ENCODE data around the gene GOLM1. TPM values are rescaled to one million over a fixed set of nuclear protein-coding genes. Genes with fewer than 3 reads are reported as not detected.

Gene GOLM1
- total RNA-seq, 1 experiment from 2014 or later = 155 TPM

DNA sequence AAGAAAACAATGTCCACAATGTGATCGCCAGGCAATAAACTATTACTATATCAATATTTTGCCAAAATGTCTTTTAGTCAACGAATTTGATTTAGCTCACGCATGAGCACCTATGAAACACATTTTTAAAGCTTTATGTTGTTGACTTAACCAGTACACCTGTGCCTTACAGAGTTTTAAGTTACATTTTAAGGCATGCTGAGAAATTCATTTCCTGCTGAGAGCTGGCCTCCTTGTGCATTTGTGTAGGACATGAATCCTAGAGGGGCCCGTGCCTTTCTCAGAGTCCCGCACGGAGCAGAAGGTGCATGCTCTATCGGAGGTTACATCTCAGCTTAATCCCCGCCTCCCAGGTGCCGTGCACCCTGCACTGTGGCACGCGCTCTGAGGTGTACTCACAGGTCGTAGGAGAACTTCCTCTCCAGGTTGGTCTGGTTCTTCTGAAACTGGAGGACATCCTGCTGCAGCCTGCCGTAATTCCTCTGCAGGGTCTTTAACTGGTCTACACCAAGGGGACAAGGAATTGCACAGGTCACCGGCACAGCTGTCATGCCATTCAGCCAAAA lies 53.2 kb downstream of the GOLM1 start:
- no peak for DNase-seq (ENCODE audit: low spot score)

DNA sequence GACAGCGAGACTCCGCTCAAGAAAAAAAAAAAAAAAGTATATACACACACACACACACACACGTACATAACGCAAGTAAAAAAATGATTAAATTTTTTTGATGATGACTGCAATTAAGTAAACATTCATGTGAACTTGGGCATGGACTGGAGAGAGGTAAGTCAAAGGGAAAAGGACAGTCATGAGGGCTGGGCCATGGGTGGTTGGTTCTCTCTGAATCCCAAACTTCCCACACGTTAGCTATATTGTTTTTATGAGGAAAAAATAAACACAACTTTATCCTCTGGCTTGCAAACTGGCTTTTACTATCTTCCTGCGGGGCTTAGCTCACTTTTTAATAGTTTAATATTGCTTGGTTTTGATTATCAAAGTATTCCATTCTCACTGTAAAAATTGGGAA lies 53.7 kb downstream of the GOLM1 start:
- DNase-seq (ENCODE audit: low spot score) = no peak

DNA sequence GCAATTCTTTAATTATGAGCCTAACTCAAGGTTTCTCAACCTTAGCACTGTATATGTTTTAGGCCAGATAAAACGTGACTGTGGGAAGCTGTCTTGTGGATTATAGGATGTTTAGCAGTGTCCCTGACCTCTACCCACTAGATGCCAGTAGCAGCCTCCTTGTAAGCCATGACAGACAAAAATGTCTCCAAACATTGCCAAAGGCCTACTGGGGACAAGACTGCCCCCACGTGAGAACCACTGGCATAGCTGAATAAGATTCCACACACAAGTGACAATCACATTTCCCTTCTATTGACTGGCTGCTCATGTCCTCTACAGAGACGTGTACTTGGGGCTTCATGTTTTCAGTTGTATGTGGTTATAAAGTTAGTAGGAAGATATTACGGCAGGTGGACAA lies 55.4 kb downstream of the GOLM1 start:
- no peak for DNase-seq (ENCODE audit: low spot score)

DNA sequence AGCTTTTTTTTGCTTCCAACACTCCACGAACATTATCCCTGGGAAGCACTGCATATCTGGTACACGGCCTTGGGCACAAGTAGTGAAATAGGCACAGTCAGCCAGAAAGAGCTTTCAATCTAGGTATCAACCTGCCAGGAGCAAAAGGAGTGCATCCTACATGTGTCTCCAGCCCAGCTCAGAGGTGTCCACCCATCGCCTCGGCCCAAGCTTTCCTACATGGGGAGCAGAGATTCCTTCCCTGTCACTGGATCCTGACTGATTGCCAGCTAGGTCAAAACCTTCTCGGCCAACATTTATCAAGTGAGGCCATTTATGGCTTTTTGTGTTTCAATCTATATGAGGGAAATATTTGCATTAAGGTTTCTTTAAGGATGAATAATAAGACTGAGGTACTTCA lies 55.8 kb downstream of the GOLM1 start:
- no peak for DNase-seq (ENCODE audit: low spot score)

DNA sequence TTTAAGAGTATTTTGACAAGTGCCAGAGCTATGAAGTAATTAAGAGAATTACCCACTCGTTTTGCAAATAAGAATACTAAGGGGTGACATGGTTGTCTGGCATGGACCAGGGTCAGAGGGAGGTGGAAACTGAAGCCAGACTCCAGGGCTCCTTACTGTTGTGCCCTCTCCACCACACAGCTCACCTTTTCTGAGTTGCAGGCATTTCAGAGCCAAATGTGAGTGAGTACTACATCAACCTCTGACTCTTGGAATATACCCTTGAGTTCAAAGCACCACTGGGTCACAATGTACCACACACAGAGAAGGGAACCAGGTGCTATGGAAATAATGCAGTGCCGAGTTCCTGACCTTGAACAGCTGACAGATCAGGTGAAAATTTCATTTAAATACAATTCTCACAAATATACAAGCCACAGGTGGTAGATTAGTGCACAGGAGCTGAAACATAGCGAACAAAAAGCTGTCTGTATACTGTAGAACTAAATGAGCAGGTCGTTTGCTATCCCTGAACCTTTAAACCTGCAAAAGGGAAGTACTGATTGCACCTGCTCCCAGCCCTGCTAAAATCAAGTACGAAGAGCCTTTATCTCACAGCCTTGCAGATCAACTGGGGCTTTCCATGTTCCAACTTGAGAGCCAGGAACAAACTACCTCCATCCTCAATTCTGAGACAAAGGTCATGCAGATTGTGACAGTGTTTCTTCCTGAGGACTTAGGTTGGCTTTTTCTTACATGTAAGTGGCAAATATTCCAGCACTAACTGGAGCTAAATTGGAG lies 57.0 kb downstream of the GOLM1 start:
- DNase-seq (ENCODE audit: low spot score) = no peak

DNA sequence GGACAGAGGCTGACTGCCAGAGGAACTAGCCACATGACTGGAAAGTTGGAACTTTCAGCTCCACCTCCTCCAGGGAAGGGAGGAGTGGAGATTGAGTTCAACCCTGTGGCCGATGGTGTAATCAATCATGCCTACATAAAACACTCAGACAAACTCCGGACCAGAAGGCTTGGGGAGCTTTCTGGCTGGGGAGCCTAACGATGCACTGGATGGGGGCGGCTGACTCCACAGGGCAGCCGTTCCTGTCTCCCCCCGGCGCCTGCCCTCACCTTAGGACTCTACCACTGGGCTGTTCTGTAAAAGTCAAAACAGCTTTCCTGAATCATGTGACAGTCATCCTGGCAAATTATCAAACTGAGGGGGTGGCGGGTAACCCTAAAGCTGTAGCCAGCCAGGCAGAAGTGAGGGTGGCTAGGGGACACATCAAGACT lies 58.0 kb downstream of the GOLM1 start:
- no peak for DNase-seq (ENCODE audit: low spot score)

DNA sequence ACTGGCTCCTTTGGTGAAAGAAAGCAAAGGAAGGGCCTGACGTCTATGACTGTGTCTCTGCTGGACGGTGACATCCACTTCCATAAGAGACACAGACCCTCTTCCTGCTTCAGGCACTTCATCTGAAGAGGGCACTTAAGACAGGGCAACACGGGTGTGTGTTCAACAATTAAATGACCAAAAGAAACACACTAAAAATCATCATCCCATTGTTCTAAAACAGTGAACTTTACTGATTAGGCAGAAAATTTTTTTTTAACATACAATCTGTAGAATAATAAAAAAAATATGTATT lies 58.5 kb downstream of the GOLM1 start:
- DNase-seq (ENCODE audit: low spot score) = no peak

DNA sequence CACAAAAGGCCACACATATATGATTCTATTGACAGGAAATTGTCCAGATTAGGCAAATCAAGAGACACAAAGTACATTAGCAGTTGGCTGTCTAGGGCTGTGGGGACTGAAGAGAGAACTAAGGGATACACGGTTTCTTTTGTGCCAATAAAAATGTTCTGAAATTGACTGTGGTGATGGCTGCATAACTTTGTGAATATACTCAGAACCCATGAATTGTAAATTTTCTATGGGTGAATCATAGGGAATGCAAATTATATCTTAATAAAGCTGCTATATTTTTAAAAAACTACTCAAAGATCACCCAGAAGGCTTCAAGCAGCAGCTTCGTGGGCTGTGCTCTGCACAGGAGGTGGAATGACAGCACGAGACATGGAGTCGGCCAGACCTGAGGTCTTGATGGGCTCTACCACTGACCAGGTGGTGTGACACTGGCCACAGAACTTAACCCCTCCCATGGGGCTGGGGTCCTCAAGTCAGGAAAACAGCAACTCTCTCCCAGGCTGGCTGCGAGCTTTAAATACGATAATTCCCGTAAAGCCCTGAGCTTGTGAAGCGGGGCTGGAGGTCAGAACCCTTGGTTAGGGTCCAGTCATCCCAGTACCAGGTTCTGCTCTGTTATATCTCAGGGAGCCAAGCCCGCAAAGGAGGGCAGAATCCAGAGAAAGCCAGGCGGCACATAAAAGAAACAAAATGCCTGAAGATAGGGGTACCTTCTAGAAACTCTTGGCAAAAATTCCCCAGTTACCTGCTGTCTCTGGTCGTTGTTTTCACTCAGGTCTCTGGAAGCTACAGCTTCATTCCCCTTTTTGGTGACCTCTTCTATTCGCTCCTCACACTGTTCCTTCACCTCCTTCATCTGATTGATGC lies 59.1 kb downstream of the GOLM1 start:
- no peak for DNase-seq (ENCODE audit: low spot score)

DNA sequence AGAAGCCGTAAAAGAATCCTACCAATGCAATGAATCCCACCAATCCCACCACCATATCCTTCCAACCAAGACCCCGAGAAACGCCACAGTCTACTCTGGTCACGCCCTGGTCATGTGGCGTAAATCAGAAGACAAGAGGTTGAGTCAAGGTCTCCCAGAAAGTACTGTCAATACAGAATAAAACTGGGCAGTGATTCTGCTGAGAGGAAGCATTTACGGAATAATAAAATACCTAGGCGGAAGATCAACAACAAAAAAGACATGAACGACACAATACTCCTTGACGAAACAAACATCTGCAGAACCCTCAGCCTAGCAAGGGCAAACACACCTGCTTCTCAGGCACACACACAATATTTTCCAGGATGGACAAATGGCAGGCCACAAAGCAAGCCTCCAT lies 62.8 kb downstream of the GOLM1 start:
- DNase-seq (ENCODE audit: low spot score) = no peak

DNA sequence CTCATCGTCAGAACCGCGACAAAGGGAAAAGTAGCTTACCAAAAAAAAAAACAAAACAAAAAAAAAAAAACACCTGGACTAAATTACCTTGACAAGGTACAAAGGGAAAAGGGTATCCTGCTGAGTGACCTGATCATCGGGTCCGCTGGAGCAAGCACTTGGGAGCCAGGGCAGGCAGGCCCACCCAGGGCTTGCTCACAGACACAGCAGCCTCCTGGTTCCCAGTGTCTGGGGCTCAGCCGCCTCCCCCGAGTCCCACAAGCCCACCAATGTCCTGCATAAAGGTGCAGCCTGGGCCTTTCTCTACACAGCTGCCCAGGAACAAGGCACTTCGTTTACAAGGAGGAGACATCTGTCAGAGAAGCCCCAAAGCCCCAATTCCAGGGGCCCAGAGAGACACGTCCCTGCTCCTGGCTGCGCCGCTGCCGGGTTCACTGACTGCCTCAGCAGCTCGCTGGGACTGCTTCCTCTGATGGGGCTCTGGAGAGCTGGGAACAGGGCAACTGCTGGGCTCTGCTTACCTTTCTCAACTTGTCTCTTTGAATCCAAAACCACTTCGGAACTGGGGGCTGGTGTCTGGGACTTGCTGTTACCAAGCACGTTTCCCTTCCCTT lies 63.4 kb downstream of the GOLM1 start:
- no peak for DNase-seq (ENCODE audit: low spot score)

DNA sequence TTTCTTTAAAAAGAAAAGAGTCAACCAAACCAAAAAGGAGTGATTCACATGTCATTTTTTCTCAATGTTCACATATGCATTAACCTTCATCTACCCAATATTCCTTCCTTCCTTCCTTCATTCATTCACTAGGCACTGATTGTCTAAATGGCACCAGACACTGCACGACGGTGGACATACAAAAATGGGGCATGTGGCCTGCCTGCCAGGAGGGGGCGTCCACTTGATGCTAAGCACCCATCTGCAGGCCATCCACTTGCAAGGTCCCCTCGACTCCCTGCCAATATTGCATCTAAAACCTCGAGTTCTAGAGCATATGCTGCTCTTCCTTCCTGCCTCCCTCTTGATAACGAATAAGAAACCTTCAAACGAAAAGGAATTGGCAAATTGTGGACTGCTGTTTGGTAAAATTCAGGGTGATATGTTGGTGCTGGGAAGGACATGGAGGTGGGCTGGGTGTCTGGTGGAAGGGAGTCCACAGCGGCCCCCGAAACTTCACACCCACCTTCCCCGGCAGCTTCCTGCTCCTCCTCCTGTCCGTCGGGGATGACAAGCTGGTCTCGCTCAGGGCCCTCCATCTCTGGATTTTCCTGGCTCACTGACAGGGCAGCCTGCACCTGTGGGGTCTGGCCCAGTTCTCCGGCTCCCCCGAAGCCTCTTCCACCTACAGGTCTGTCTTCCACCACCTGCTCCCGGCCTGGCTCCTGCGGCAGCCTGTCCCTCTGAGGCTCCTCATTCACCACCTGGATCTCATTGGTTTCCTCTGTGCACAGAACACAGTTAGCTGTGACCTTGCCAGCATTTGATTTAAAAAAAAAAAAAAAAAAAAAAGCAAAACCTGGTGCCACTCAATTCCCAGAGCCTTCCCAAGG lies 64.3 kb downstream of the GOLM1 start:
- peak; percentile 49 for DNase-seq (ENCODE audit: low spot score)

DNA sequence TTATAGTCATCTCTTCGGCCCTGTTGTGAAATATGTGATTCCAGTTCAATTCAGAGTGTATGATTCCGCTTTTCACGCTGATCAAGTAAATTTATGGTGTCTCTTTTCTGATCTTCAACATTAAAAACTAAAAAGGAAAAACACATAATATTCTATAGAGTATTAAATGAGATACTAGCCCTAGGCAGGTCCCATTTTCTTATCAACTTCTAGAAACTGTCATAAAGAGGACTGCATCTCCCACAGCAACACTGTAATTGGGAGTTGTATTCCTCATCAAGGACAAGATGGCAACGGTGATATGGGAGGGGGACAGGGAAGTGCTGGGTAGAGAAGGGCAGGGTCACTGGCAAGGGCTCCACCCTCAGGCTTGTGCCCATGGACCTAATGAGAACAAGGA lies 71.6 kb downstream of the GOLM1 start:
- DNase-seq (ENCODE audit: low spot score) = no peak

DNA sequence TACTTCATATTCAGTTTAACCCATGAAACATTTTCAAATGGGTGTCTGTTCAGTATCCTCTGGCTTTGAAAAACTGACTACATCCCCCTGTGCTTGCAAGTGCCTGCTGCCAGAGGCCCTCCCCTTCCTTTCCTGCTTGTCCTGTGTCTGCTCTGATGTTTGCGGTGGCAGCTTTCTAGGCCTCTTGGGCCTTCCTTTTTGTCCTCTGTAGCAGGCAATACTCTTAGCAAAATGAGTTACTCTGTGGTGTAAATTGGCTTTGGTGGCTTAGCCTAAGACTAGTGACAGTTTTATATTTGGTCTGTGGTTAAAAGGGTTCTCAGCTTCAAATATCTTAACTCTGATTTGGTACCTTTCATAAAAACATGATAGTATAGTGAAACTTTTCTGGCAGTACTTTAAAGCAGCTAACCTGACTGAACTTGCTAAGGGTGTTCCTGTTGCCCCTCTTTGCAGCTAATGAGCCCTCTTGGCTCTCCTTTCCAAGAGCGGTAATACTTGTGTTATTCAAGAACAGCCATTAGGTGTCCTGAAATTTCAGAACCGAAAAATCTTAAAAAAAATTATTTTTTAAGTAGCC lies 76.6 kb downstream of the GOLM1 start:
- no peak for DNase-seq (ENCODE audit: low spot score)

DNA sequence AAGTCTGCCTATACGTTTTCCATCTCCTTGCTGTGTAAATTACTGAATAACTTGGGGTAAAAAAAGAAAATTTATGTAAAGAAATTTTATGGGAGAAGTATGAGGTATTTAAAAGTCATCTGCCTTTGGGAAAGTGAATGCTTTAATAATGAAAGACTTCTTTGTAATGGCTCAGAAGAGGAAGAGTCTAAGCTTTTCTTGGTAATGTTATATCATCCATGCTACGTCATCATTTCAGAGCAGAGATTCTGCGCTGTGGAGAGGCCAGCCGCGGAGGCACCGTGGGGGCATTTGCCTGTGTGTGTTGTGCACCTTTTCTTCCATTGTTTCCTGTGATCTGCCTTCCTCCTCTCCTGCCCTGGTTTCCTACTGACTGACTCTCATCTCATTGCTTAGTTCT lies 78.2 kb downstream of the GOLM1 start:
- DNase-seq (ENCODE audit: low spot score) = no peak

DNA sequence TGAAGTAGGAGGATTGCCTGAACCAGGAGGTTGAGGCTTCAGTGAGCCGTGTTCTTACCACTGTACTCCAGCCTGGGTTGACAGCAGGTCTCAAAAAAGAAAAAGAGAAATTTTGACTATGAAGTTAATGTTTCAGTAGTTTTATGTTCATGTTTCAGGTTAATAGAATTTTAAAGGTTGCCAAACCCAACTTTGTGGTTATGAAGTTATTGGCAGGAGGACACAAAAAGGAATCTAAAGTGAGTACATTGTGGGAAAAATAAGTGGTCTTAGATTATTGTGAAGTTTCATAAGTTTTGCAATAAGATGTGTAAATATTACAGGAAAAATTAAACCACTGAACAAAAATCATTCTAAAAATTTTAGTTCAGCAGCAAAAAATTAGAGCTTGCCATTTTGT lies 78.6 kb downstream of the GOLM1 start:
- no peak for DNase-seq (ENCODE audit: low spot score)

DNA sequence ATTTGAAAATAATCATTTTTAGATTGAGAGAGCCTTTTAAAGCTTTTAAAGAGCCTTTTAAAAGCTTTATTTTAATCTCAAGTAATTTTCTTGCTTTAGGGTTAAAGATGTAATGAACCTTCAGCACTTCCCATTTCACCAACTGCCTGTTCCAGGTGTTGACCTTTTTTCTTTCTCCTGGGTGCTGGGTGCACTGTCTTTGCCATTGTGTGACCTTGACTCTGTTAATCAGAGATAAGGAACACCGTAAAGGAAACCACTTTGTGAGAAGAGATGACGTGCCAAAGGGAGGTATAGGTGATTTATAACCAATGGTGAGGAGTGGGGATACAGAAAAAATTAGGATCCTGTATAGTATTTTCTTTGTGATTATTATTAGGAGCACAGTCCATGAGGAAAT lies 90.2 kb downstream of the GOLM1 start:
- no peak for DNase-seq (ENCODE audit: low spot score)

DNA sequence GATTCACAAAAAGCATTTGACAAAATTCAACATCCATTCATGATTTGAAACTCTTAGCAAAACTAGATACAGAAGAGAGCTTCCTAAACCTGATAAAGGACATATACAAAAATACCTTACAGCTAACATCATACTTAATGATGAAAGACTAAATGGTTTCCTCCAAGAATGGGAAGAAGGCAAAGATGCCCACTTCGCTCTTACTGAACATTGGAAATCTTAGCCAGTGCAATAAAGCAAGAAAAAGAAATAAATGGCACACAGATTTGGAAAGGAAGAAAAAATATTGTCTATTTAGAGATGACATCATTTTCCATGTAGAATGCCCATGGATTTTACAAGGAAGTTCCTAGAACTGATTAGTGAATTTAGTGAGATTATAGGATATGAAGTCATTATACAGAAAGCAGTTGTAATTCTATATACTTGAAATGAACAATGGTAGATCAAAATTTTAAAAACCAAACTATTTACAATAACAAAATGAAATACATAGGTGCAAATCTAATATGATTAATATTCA lies 94.0 kb downstream of the GOLM1 start:
- no peak for DNase-seq (ENCODE audit: low spot score)

DNA sequence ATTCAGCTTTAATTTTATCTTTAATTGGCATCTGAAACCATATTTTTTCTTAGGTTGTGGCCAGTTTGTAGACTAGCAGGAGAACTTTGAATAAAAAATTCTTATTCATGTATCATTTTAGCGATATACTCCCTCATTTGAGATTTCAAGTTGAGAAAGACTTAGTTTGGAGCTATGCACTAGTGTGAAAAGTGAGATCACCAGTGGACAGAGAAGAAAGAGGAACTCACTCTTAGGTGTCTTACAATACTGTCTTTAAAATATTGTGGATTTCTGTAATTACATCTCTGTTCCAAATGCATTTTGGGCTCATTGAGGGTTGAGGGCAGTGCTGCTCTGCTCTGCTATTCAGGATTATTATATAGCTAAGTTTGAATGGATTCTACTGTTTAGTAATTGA lies 103.8 kb downstream of the GOLM1 start:
- no peak for DNase-seq (ENCODE audit: low spot score)

DNA sequence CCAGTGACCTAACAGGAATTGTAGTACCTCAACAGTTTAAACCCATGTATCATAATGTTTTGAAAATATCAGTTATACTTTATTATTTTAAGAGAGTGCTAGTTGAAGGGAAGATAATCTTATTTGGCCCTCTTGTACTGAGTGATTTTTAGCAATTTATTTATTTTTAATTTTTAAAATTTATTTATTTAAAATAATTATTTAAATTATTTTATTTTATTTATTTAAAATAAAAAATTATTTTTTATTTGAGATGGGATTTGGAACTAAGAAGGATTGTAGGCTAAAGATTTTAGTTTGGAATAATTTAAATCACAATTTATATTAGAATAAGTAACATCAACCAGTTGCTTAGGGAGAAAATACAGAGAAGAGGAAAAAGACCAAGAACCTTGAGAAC lies 104.3 kb downstream of the GOLM1 start:
- DNase-seq (ENCODE audit: low spot score) = no peak

DNA sequence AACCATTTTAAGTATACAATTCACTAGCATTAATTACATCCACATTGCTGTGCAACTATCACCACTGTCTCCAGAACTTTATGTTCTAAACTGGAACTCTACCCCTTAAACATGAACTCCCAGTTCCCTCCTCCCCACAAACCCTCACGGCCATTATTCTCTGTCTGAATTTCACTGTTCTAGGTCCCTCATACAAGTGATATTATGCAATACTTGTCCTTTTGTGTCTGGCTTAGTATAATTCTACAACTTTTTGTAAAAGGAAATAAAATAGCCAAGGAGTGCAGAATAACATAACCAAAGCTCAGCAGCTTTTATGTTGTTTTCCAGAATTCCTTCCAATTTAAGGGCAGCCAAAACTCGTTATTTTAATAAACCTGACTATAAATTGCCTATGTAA lies 105.2 kb downstream of the GOLM1 start:
- DNase-seq (ENCODE audit: low spot score) = no peak

DNA sequence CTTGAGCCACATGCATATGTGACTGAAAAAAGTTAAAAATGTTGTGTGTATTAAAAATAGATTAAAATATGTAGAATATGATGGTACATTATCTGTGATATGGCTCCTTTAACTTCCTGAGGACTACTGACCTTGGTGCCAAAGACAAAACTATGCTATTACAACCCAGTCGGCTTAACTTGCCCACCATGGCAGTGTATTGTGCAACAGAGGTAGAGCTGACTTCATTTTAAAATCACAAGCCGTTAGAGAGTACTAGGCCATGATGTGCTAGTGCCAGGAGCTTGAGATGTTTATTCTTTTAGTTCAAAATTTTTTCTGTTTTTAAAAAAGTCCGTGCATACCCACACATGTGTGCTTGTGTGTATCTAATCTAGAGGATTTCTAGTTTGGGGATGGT lies 112.1 kb downstream of the GOLM1 start:
- no peak for DNase-seq (ENCODE audit: low spot score)
